DMS114 treated with DMSO at 0.1 percent for 48 hours (cell line): ENCODE data around the gene NDUFA13.

Experiments used
- DNase-seq: peaks from one replicate; lab custom pipeline; 2025; ENCODE audit not compliant: unreplicated experiment; lab: John Stamatoyannopoulos, UW

NDUFA13 gene

DNA sequence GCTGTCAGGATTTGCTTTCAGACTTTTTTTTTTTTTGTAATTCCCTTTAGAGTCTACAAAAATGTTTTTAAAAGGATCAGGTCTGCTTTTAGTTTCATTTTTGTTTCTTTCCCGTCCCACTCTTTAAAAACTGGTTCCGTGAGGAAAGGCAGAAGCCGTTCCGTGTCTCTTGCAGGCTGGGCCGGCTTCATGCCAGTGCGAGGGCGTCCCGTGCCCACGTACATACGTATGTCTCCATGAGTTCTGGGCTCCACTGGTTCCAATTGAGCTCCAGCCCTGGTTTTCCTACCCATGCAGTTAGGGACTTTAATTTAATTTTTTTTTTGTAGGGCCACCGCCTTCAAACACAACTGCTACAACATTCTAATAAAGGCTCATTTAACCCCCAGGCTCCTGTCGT, 9.4 kb upstream of the NDUFA13 start:
- no peak for DNase-seq

DNA sequence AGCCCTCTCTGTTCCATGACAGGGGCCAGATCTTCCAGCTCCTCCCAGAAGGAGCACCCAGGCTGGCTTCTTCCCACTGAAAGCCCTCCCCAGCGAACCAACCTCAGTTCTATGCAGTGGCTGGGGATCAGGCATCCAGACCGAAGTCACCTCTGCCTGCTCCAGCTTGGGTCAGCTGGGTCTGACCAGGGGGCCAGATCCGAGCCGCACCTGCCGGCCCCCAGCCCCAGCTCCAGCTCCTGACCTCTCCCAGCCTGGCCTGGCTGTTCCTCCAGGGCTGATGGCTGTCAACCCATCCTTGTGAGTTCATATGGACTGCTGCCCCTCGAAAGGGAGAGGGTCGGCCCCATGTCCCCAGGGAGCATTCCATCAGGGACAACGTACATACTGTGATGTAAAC, 8.7 kb upstream of the NDUFA13 start:
- no peak for DNase-seq

DNA sequence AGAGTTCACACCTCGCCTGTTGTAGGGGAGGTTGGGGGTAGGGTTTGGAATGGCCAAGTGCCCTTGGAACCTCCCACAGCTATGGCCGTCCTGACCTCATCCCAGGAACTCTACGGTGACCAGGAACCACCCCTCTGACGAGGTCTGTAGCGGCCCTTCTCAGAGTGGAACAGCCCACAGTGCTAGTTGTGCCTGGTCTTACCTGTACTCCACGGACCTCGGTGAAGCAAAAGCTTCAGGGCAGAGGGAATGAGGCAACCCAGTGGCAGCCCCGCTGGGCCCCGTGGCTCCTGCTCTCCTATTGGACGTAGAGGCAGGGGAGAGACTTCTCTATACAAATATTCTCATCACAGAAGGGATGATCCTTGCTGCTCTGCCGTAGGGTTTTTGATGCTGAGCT, 7.8 kb upstream of the NDUFA13 start:
- no peak for DNase-seq

DNA sequence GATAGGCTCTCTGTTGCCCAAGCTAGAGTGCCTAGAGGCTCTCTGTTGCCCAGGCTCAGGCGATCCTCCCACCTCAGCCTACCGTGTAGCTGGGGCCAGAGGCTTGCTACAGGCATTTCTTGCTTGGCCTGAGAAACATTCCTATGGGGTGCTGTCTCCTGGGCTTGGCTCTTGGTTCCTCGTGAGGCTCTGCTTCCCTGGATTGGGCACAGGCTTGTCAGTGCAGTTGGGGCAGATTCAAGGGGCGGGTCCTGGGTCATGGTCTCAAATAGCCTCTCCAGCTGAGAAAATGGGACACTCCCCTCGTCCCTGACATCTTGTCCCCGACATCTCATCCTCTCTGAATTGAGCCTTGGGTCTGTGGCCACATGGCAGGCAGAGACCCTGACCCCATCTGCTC, 5.6 kb upstream of the NDUFA13 start:
- no peak for DNase-seq

DNA sequence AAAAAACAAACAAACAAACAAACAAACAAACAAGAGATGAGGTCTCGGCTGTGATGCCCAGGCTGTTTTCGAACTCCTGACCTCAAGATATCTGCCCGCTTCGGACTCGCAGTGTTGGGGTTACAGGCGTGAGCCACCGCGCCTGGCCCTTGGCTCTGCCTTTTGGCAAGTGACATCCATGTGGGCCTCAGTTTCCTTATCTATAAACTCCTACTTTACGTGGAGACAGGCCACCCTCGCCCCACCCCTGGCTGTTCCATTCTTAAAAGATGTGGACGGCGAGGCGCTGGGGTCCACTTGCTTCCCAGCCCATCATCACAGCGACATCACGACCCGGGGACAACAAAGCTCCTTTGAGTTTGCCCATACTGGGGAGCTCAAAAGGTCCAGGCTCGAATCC, 2.3 kb upstream of the NDUFA13 start:
- no peak for DNase-seq

GRCh38 chr19:19514215-19514657, 1.8 kb upstream of the NDUFA13 start:
- no peak for DNase-seq

GRCh38 chr19:19514881-19515641, 964 bp upstream of the NDUFA13 start, which contains the start of gene TSSK6:
Gene TSSK6 (minus strand): TSS chr19:19515548. CDS start chr19:19515427, 121 bp downstream.
- no peak for DNase-seq

DNA sequence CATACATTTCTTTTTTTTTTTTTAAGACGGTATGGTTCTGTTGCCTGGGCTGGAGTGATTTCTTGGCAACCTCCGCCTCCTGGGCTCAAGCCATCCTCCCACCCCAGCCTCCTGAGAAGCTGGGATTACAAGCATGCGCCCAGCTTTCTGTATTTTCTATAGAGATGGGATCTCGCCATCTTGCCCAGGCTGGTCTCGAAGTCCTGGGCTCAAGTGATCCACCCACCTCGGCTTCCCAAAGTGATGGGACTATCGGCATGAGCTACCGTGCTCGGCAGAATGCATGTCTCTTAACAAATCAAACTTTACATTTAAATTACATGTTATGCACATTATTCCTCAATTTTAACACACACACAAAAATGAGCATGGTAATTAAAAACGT, 1.2 kb downstream of the NDUFA13 start:
- no peak for DNase-seq

GRCh38 chr19:19520989-19521388, 5.0 kb downstream of the NDUFA13 start:
- DNase-seq: no peak

- DNase-seq: no peak
These were observed 7.2 kb downstream of the NDUFA13 start for GRCh38 chr19:19523177-19523576.

GRCh38 chr19:19524053-19524452, 8.0 kb downstream of the NDUFA13 start:
- DNase-seq: no peak

- DNase-seq: no peak
These were observed 9.8 kb downstream of the NDUFA13 start for GRCh38 chr19:19525611-19526380.

GRCh38 chr19:19526581-19527370, 10.8 kb downstream of the NDUFA13 start:
- DNase-seq: no peak

DNA sequence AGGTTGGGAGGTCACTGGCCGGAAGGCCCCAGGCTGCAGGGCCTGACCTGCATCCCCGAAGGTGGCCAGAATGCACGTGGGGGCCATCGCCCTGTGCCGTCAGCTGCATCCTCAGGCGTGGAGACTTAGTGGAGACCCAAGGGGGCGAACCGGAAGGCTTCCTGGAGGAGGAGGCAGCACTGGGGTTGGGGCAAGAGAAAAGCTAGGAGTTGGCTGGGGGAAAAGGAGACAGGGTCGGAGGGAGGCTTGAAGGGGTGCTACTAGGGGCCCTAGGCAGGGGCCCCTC, 11.3 kb downstream of the NDUFA13 start:
- DNase-seq: no peak

DNA sequence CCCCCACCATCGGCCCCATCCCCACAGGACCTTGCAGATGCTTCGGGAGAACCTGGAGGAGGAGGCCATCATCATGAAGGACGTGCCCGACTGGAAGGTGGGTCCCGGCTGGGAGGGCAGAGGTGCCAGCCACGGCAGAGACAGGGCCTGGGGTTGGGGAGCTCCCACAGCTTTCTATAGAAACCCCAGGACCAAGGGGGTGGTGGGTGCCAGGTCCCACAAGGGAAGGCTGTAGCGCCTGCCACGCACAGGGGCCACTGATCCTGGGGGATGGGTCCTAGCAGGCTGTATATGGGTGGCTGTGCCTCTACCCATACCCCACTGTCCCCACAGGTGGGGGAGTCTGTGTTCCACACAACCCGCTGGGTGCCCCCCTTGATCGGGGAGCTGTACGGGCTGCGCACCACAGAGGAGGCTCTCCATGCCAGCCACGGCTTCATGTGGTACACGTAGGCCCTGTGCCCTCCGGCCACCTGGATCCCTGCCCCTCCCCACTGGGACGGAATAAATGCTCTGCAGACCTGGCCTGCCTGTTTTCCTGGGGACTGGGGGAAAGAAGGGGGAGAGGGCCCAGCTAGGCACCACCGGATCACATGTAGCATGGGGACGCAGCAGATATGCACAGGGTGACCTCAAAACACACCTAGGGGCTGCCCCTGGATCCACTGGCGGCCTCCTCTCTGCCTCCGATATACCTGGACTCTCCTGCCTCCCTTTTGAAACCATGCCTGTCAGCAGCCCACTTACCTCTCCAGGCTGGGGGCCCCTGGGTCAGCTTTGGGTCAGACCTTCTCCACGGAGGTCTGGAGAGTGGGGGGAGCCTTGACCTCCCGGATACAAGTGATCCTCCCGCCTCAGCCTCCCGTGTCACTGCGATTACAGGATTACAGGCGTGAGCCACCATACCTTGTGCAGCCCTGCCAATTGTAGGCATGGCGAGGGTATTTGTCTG, 11.9 kb downstream of the NDUFA13 start:
- DNase-seq: no peak

- no peak for DNase-seq
These were observed 12.9 kb downstream of the NDUFA13 start, which contains the start of gene YJEFN3 for GRCh38 chr19:19528721-19529490. Gene YJEFN3 (plus strand): TSS chr19:19528911. CDS start chr19:19528933, 22 bp downstream.

- no peak for DNase-seq
These were observed 13.9 kb downstream of the NDUFA13 start for GRCh38 chr19:19529783-19530422.

GRCh38 chr19:19530423-19530804, 14.4 kb downstream of the NDUFA13 start:
- DNase-seq: no peak

DNA sequence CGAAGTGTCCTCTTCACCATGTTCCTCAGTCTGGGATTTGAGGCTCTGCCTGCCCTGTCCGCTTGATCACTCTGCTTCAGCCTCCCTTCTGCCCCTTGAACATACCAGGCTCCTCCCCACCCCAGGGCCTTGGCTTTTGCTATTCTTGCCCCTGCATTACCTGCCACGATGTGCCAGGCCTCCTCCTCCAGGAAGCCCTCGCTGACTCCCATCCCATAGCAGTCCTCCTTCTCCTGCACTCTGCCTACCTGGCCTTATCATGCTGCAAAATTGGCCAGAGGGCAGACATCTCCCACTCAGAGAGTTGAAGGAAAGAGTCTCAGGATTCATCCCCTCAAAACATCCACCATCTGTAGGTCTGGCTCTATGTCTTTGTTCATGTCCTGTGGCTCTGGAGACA, 14.9 kb downstream of the NDUFA13 start:
- no peak for DNase-seq
